Chondrocyte (in vitro differentiated cells): ENCODE data around the gene IFNAR1. TPM values are rescaled to one million over a fixed set of nuclear protein-coding genes. Genes with fewer than 3 reads are reported as not detected.

Experiments
- DNase-seq: peaks from one replicate; pipeline ENCODE4 v3.0.0; 2021; ENCODE audit warnings: mixed read lengths, low spot score
- H3K27ac Mint-ChIP-seq: one replicate; pipeline ENCODE4 v1.8.0; 2021; ENCODE audit warnings: mild to moderate bottlenecking, moderate library complexity, mixed read lengths; ENCODE audit not compliant: unreplicated experiment
- H3K27me3 Mint-ChIP-seq: 2 replicates; pipeline ENCODE4 v1.8.0; 2021; ENCODE audit warnings: low read depth, mixed read lengths
- H3K36me3 Mint-ChIP-seq: 2 replicates; pipeline ENCODE4 v1.8.0; 2021; ENCODE audit warnings: low read depth, mixed read lengths
- H3K4me1 Mint-ChIP-seq: 2 replicates; pipeline ENCODE4 v1.8.0; 2021; ENCODE audit warnings: low read depth, mild to moderate bottlenecking, mixed read lengths
- H3K4me3 Mint-ChIP-seq: one replicate; pipeline ENCODE4 v1.8.0; 2021; ENCODE audit warnings: mild to moderate bottlenecking, moderate library complexity, mixed read lengths; ENCODE audit not compliant: unreplicated experiment
- H3K9me3 Mint-ChIP-seq: 2 replicates; pipeline ENCODE4 v1.8.0; 2021; ENCODE audit warnings: low read depth, mixed read lengths
- CTCF ChIP-seq: fragments of 200-600 bp; sonication (generic); IDR thresholded peaks from 2 replicates; pipeline ENCODE4 v1.5.0; 2021; ENCODE audit warnings: antibody characterized with exemption, mild to moderate bottlenecking, moderate library complexity
- total RNA-seq: library from RNA; stranded (reverse); gene quantifications from 3 replicates; pipeline ENCODE4 v1.2.1, GENCODE V29; 2021

The IFNAR1 gene
- total RNA-seq, 1 donor from 2014 or later: 47.7 TPM

GRCh38 chr21:33396951-33397350 is 72.2 kb downstream of the IFNAR1 start:
- Mint-ChIP-seq H3K4me3 (no peak overlapping the region), H3K4me1 (peaks cover 53% of the 10 kb centered on the region), H3K36me3 (no peaks in the 10 kb centered on the region), H3K9me3 (no peaks in the 10 kb centered on the region), H3K27ac (peak overlapping the region; percentile 94), H3K27me3 (no peaks in the 10 kb centered on the region)
- TF ChIP-seq CTCF: no peak
- no peak for DNase-seq

GRCh38 chr21:33397717-33398116 is 72.9 kb downstream of the IFNAR1 start:
- TF ChIP-seq CTCF: no peak
- Mint-ChIP-seq H3K4me1 (peaks cover 55% of the 10 kb centered on the region), H3K27me3 (no peaks in the 10 kb centered on the region), H3K36me3 (no peaks in the 10 kb centered on the region), H3K4me3 (no peak overlapping the region), H3K27ac (peak overlapping the region; percentile 94), H3K9me3 (no peaks in the 10 kb centered on the region)
- DNase-seq: no peak

GRCh38 chr21:33398361-33398760 is 73.6 kb downstream of the IFNAR1 start:
- Mint-ChIP-seq H3K4me1 (peaks cover 56% of the 10 kb centered on the region), H3K27me3 (no peaks in the 10 kb centered on the region), H3K36me3 (no peaks in the 10 kb centered on the region), H3K4me3 (no peak overlapping the region), H3K9me3 (no peaks in the 10 kb centered on the region), H3K27ac (peak overlapping the region; percentile 94)
- no peak for TF ChIP-seq CTCF
- no peak for DNase-seq

GRCh38 chr21:33401630-33401992 is 76.8 kb downstream of the IFNAR1 start:
- no peak overlapping the region for H3K27ac Mint-ChIP-seq
- no peak overlapping the region for H3K4me3 Mint-ChIP-seq
- H3K27me3 Mint-ChIP-seq: no peaks in the 10 kb centered on the region
- TF ChIP-seq CTCF: no peak
- H3K4me1 Mint-ChIP-seq: peaks cover 63% of the 10 kb centered on the region
- peaks cover 2% of the 10 kb centered on the region for H3K36me3 Mint-ChIP-seq
- H3K9me3 Mint-ChIP-seq: no peaks in the 10 kb centered on the region
- no peak for DNase-seq

GRCh38 chr21:33402001-33402979 is 77.5 kb downstream of the IFNAR1 start:
- Mint-ChIP-seq H3K27me3 (no peaks in the 10 kb centered on the region), H3K36me3 (peaks cover 2% of the 10 kb centered on the region), H3K4me1 (peaks cover 60% of the 10 kb centered on the region), H3K9me3 (no peaks in the 10 kb centered on the region), H3K4me3 (peak overlapping the region; percentile 66), H3K27ac (peak overlapping the region; percentile 17)
- no peak for TF ChIP-seq CTCF
- no peak for DNase-seq
